ENCODE data around the gene BGN. TPM values are rescaled to one million over a fixed set of nuclear protein-coding genes. Genes with fewer than 3 reads are reported as not detected.

Gene BGN
- total RNA-seq, 1 experiment from 2014 or later = not detected

- Mint-ChIP-seq H3K36me3 (ENCODE audit: insufficient read depth, unreplicated experiment) (no peaks in the 10 kb centered on the region), H3K27ac (ENCODE audit: unreplicated experiment) (no peak overlapping the region), H3K4me1 (ENCODE audit: low read depth, unreplicated experiment) (no peaks in the 10 kb centered on the region), H3K27me3 (ENCODE audit: unreplicated experiment) (peaks cover 47% of the 10 kb centered on the region), H3K4me3 (ENCODE audit: low read depth, unreplicated experiment) (no peak overlapping the region), H3K9me3 (ENCODE audit: low read depth, unreplicated experiment) (no peaks in the 10 kb centered on the region)
- CTCF ChIA-PET = no interaction called here
- DNase-seq = no peak
- intact Hi-C loops (cut with micrococcal nuclease; ENCODE audit: unreplicated experiment) = no loop called here
- no peak for TF ChIP-seq CTCF (IDR thresholded peaks at IDR 0.05; ENCODE audit: unreplicated experiment)
- no TSS peak for BruUV-seq (replicated peaks)
Observed at GRCh38 chrX:153496590-153496959, 1.8 kb downstream of the BGN start.

- Mint-ChIP-seq H3K36me3 (ENCODE audit: insufficient read depth, unreplicated experiment) (no peaks in the 10 kb centered on the region), H3K9me3 (ENCODE audit: low read depth, unreplicated experiment) (no peaks in the 10 kb centered on the region), H3K4me1 (ENCODE audit: low read depth, unreplicated experiment) (no peaks in the 10 kb centered on the region), H3K4me3 (ENCODE audit: low read depth, unreplicated experiment) (no peak overlapping the region), H3K27ac (ENCODE audit: unreplicated experiment) (no peak overlapping the region), H3K27me3 (ENCODE audit: unreplicated experiment) (peaks cover 44% of the 10 kb centered on the region)
- no peak for TF ChIP-seq CTCF (IDR thresholded peaks at IDR 0.05; ENCODE audit: unreplicated experiment)
- CTCF ChIA-PET = no interaction called here
- no TSS peak for BruUV-seq (replicated peaks)
- intact Hi-C loops (cut with micrococcal nuclease; ENCODE audit: unreplicated experiment) = no loop called here
- no peak for DNase-seq
Observed at GRCh38 chrX:153498453-153498852, 3.7 kb downstream of the BGN start.

- no peak for DNase-seq
- Mint-ChIP-seq H3K4me3 (ENCODE audit: low read depth, unreplicated experiment) (no peak overlapping the region), H3K27me3 (ENCODE audit: unreplicated experiment) (peaks cover 39% of the 10 kb centered on the region), H3K9me3 (ENCODE audit: low read depth, unreplicated experiment) (no peaks in the 10 kb centered on the region), H3K27ac (ENCODE audit: unreplicated experiment) (no peak overlapping the region), H3K4me1 (ENCODE audit: low read depth, unreplicated experiment) (no peaks in the 10 kb centered on the region), H3K36me3 (ENCODE audit: insufficient read depth, unreplicated experiment) (peaks cover 1% of the 10 kb centered on the region)
- BruUV-seq (replicated peaks) = no TSS peak
- intact Hi-C loops (cut with micrococcal nuclease; ENCODE audit: unreplicated experiment) = no loop called here
- CTCF ChIA-PET = no interaction called here
- TF ChIP-seq CTCF (IDR thresholded peaks at IDR 0.05; ENCODE audit: unreplicated experiment) = no peak
Observed at GRCh38 chrX:153499341-153499740, 4.6 kb downstream of the BGN start.

- no peaks in the 10 kb centered on the region for H3K9me3 Mint-ChIP-seq (ENCODE audit: low read depth, unreplicated experiment)
- CTCF ChIA-PET = no interaction called here
- H3K4me3 Mint-ChIP-seq (ENCODE audit: low read depth, unreplicated experiment) = no peak overlapping the region
- BruUV-seq (replicated peaks) = no TSS peak
- no peaks in the 10 kb centered on the region for H3K4me1 Mint-ChIP-seq (ENCODE audit: low read depth, unreplicated experiment)
- peaks cover 7% of the 10 kb centered on the region for H3K36me3 Mint-ChIP-seq (ENCODE audit: insufficient read depth, unreplicated experiment)
- intact Hi-C loops (cut with micrococcal nuclease; ENCODE audit: unreplicated experiment) = loop anchor here (10.0 kb wide), 1 partner anchor 465 kb away; no protein-coding TSS in a partner anchor
- H3K27me3 Mint-ChIP-seq (ENCODE audit: unreplicated experiment) = peaks cover 39% of the 10 kb centered on the region
- H3K27ac Mint-ChIP-seq (ENCODE audit: unreplicated experiment) = no peak overlapping the region
- TF ChIP-seq CTCF (IDR thresholded peaks at IDR 0.05; ENCODE audit: unreplicated experiment) = no peak
- no peak for DNase-seq
Observed at GRCh38 chrX:153499876-153500275, 5.1 kb downstream of the BGN start.

Measured in Calu3 (cell line).